HepG2 (cell line): ENCODE results near the gene KIF1C. TPM values are rescaled to one million over a fixed set of nuclear protein-coding genes. Genes with fewer than 3 reads are reported as not detected.

ENCODE experiments used
- ATAC-seq: fragments of 200-7000 bp; cut with Tn5 transposase; 3 replicates; pipeline ENCODE4 v1.9.1; 2020; ENCODE audit warnings: mild to moderate bottlenecking, moderate library complexity
- BruUV-seq: library from RNA; stranded (reverse); fragments of 400-500 nt; replicated peaks from 2 replicates; lab custom pipeline; 2021; lab: Mats Ljungman, UMichigan
- CTCF ChIA-PET: fragments of 300-600 bp; formaldehyde crosslinking; extraction: SDS; loops from one replicate; lab custom pipeline; 2021; ENCODE audit warnings: low total read pairs, inconsistent platforms, low intra/inter-chr PET ratio; lab: Yijun Ruan, JAX
- POLR2A ChIA-PET: fragments of 350-600 bp; sonication (Branson Sonifier 250); formaldehyde crosslinking; loops from one replicate; lab custom pipeline; 2020; ENCODE audit warnings: antibody characterized with exemption, inconsistent platforms; lab: Yijun Ruan, JAX
- DNase-seq: peaks from one replicate; pipeline ENCODE4 v3.0.0-alpha.2; 2015; ENCODE audit warnings: low spot score
- FAIRE-seq: peaks from 3 replicates; lab custom pipeline; 2011; peaks lifted over from hg19 to GRCh38; lab: Jason Lieb, UNC
- H2AFZ ChIP-seq: one replicate; pipeline ENCODE4 v1.6.1; 2011; ENCODE audit warnings: low read length, inconsistent platforms
- H3K27ac ChIP-seq: fragments of 300-600 bp; 3 replicates; pipeline ENCODE4 v1.8.0; 2011; ENCODE audit warnings: mixed run types, mild to moderate bottlenecking, mixed read lengths, low read length, inconsistent platforms; ENCODE audit not compliant: insufficient read depth; ENCODE audit errors: extremely low read length
- H3K27me3 ChIP-seq, 2 experiments: fragments of 200-600 bp in 1 of 2; 2 replicates in 1 of 2; 3 replicates in 1 of 2; pipeline versions ENCODE4 v1.6.0 to v1.8.0; 2011; ENCODE audit warnings: low read length in 2 of 2, mild to moderate bottlenecking in 2 of 2, moderate library complexity in 2 of 2, inconsistent platforms in 1 of 2; ENCODE audit not compliant: insufficient read depth in 2 of 2, control insufficient read depth in 1 of 2
- H3K36me3 ChIP-seq, 2 experiments: fragments of 200-600 bp in 1 of 2; replicated peaks in 1 of 2; 2 replicates in 1 of 2; 3 replicates in 1 of 2; pipeline versions ENCODE4 v1.5.1 to v1.8.0; 2011; ENCODE audit warnings: low read length in 2 of 2, inconsistent platforms in 1 of 2; ENCODE audit not compliant: insufficient read depth in 2 of 2, control insufficient read depth in 1 of 2
- H3K4me1 ChIP-seq: 2 replicates; pipeline ENCODE4 v1.5.1; 2012; ENCODE audit warnings: low read length, inconsistent platforms; ENCODE audit not compliant: insufficient read depth
- H3K4me2 ChIP-seq: 2 replicates; pipeline ENCODE4 v1.6.0; 2011; ENCODE audit warnings: low read depth, low read length, inconsistent platforms
- H3K4me3 ChIP-seq, 3 experiments: fragments of 200-600 bp in 1 of 3; sonication (generic), shearing (Covaris generic) in 1 of 3; replicated peaks in 1 of 3; 2 replicates each; pipeline ENCODE4 v1.5.1; 2011 to 2016; ENCODE audit warnings: low read length in 3 of 3, inconsistent platforms in 2 of 3, low read depth in 2 of 3, mild to moderate bottlenecking in 2 of 3, control low read depth in 1 of 3, mixed read lengths in 1 of 3; ENCODE audit not compliant: insufficient read depth in 1 of 3
- H3K79me2 ChIP-seq: one replicate; pipeline ENCODE4 v1.6.1; 2011; ENCODE audit warnings: low read length, inconsistent platforms; ENCODE audit not compliant: insufficient read depth
- H3K9ac ChIP-seq: 2 replicates; pipeline ENCODE4 v1.6.0; 2011; ENCODE audit warnings: mild to moderate bottlenecking, low read depth, low read length, inconsistent platforms; ENCODE audit not compliant: insufficient read depth
- H3K9me3 ChIP-seq: 2 replicates; pipeline ENCODE4 v1.5.1; 2012; ENCODE audit warnings: mild to moderate bottlenecking, low read length
- H4K20me1 ChIP-seq: 2 replicates; pipeline ENCODE4 v1.6.0; 2011; ENCODE audit warnings: inconsistent platforms, mild to moderate bottlenecking, low read length, moderate library complexity; ENCODE audit not compliant: insufficient read depth
- ADNP ChIP-seq: sonication (generic); formaldehyde crosslinking; IDR thresholded peaks from 2 replicates; pipeline ENCODE4 v1.4.0; 2020; ENCODE audit warnings: missing genetic modification reagents
- ETV5 ChIP-seq: IDR thresholded peaks from 2 replicates; pipeline ENCODE4 v1.6.1; 2018; ENCODE audit warnings: missing biosample characterization, missing genetic modification reagents, inconsistent platforms, borderline replicate concordance
- GLMP ChIP-seq: sonication (generic); formaldehyde crosslinking; IDR thresholded peaks from 2 replicates; pipeline ENCODE4 v1.9.0; 2021; ENCODE audit warnings: missing genetic modification reagents, mild to moderate bottlenecking, borderline replicate concordance
- IKZF5 ChIP-seq: IDR thresholded peaks from 2 replicates; pipeline ENCODE4 v1.6.1; 2018; ENCODE audit warnings: missing genetic modification reagents, mild to moderate bottlenecking, missing compliant biosample characterization
- KLF16 ChIP-seq, 2 experiments: sonication (generic) in 1 of 2; formaldehyde crosslinking in 1 of 2; IDR thresholded peaks; 2 replicates each; pipeline versions ENCODE4 v1.6.1 to v1.8.0; 2016 to 2023; ENCODE audit warnings: missing genetic modification reagents in 2 of 2, missing compliant biosample characterization in 1 of 2
- KLF9 ChIP-seq: IDR thresholded peaks from 2 replicates; pipeline ENCODE4 v1.6.1; 2016; ENCODE audit warnings: low read depth
- MEF2D ChIP-seq: sonication (generic); formaldehyde crosslinking; IDR thresholded peaks from 2 replicates; pipeline ENCODE4 v1.5.1; 2020; ENCODE audit warnings: mild to moderate bottlenecking, missing genetic modification reagents
- MYC ChIP-seq: sonication (generic); formaldehyde crosslinking; IDR thresholded peaks from 2 replicates; pipeline ENCODE4 v1.9.0; 2021; ENCODE audit warnings: missing genetic modification reagents, borderline replicate concordance
- NR2F6 ChIP-seq, 2 experiments: IDR thresholded peaks; 2 replicates each; pipeline ENCODE4 v1.6.1; 2016; ENCODE audit warnings: antibody characterized with exemption in 1 of 2, mild to moderate bottlenecking in 1 of 2
- NR3C1 ChIP-seq: sonication (generic); formaldehyde crosslinking; IDR thresholded peaks from 2 replicates; pipeline ENCODE4 v1.4.0; 2020; ENCODE audit warnings: missing genetic modification reagents
- SCMH1 ChIP-seq: sonication (generic); formaldehyde crosslinking; IDR thresholded peaks from 2 replicates; pipeline ENCODE4 v1.9.0; 2021; ENCODE audit warnings: missing genetic modification reagents, mild to moderate bottlenecking, borderline replicate concordance
- SRF ChIP-seq: IDR thresholded peaks from 2 replicates; pipeline ENCODE4 v1.6.1; 2011; ENCODE audit warnings: mild to moderate bottlenecking, low read depth, low read length, moderate library complexity
- TAF1 ChIP-seq: sonication (generic); formaldehyde crosslinking; IDR thresholded peaks from 2 replicates; pipeline ENCODE4 v1.4.0; 2020; ENCODE audit warnings: missing genetic modification reagents
- TBX3 ChIP-seq: fragments of 450-650 bp; IDR thresholded peaks from 2 replicates; pipeline ENCODE4 v1.6.1; 2017; ENCODE audit warnings: antibody characterized with exemption, mild to moderate bottlenecking, inconsistent platforms, borderline replicate concordance
- THAP11 ChIP-seq: IDR thresholded peaks from 2 replicates; pipeline ENCODE4 v1.6.1; 2016; ENCODE audit warnings: missing biosample characterization, missing genetic modification reagents
- ZGPAT ChIP-seq: IDR thresholded peaks from 2 replicates; pipeline ENCODE4 v1.6.1; 2016; ENCODE audit warnings: mild to moderate bottlenecking
- WGBS: methylation state at CpG from one replicate; pipeline ENCODE4 v1.1.6; 2017; ENCODE audit warnings: low lambda C conversion rate; 5-methylcytosine and 5-hydroxymethylcytosine counted together
- in situ Hi-C: cut with HindIII; loops from 2 replicates; pipeline ENCODE4 v1.10.0; 2017; ENCODE audit warnings: low pct_unique_long_range_greater_than_20kb; ENCODE audit not compliant: extremely low pct_ligation_motif_present
- intact Hi-C: fragments of 100-400 bp; cut with micrococcal nuclease; formaldehyde crosslinking; loops from one replicate; pipeline ENCODE4 v1.10.0; 2022; ENCODE audit not compliant: unreplicated experiment
- polyA plus RNA-seq, 8 experiments: library from polyadenylated mRNA; depleted of rRNA in 3 of 8; stranded (reverse) in 7 of 8; unstranded in 1 of 8; fragments of >200 nt; fragmentation: Illumina TruSeq in 4 of 8; extraction: Trizol in 4 of 8; gene quantifications; 2 replicates each; pipeline versions ENCODE4 v1.2.1 to v1.2.3, GENCODE V29; 2011 to 2016; ENCODE audit warnings: low read depth in 4 of 8, missing spikeins in 1 of 8, mixed read lengths in 1 of 8; ENCODE audit not compliant: insufficient read depth in 1 of 8
- total RNA-seq, 5 experiments: library from RNA; depleted of rRNA; stranded (reverse); fragments of >200 nt; fragmentation: Illumina TruSeq; extraction: Trizol; gene quantifications; 2 replicates each; pipeline ENCODE4 v1.2.3, GENCODE V29; 2016; ENCODE audit warnings: low read depth in 1 of 5

Gene KIF1C
- total and polyA plus RNA-seq, 2 of the 13 experiments (the other 11 are each of a cell fraction or from before 2014, with no cell fraction given) = 70.0 to 104 TPM

GRCh38 chr17:4953451-4953961 is 44.2 kb upstream of the KIF1C start:
- Histone ChIP-seq H3K79me2 (peaks cover 12% of the 10 kb centered on the region), H3K9me3 (no peaks in the 10 kb centered on the region), H3K27ac (no peak overlapping the region), H3K9ac (no peak overlapping the region), H3K36me3 (peaks cover 0 to 10% of the 10 kb centered on the region in 2 experiments; a peak in 2 of 5 replicates), H4K20me1 (no peaks in the 10 kb centered on the region), H3K4me3 (no peak overlapping the region), H2AFZ (no peak overlapping the region), H3K4me1 (peaks cover 39% of the 10 kb centered on the region), H3K4me2 (no peak overlapping the region), H3K27me3 (no peaks in the 10 kb centered on the region)
- BruUV-seq = no TSS peak
- 100% methylated on average over 11 of the region's 14 CpGs for WGBS
- ChIA-PET POLR2A (interaction anchor here (1.0 to 10.0 kb wide), 2 partner anchors 13 to 14 kb away, joined by 6 to 273 read pairs; partner anchors contain the start of genes RNF167, SLC25A11 and SPAG7), CTCF (no interaction called here)
- FAIRE-seq (no peak), ATAC-seq (no peak), DNase-seq (no peak)
- intact Hi-C loops (loop anchor here (5.0 kb wide), 1 partner anchor 46 kb away; no protein-coding TSS in a partner anchor), in situ Hi-C loops (no loop called here)
- TF ChIP-seq TAF1 (CRISPR knock-in tag) (no peak), NR2F6 (IDR thresholded peaks at IDR 0.05) (no peak), NR2F6 (CRISPR knock-in tag; IDR thresholded peaks at IDR 0.05) (no peak), IKZF5 (CRISPR knock-in tag) (no peak), ADNP (CRISPR knock-in tag) (no peak), KLF16 (CRISPR knock-in tag; IDR thresholded peaks at IDR 0.05) (no peak), MYC (CRISPR knock-in tag) (no peak), GLMP (CRISPR knock-in tag) (no peak), MEF2D (no peak), KLF9 (CRISPR knock-in tag) (no peak), TBX3 (no peak), NR3C1 (no peak), ETV5 (CRISPR knock-in tag) (no peak), SCMH1 (CRISPR knock-in tag) (no peak), ZGPAT (CRISPR knock-in tag) (no peak), THAP11 (CRISPR knock-in tag) (no peak), SRF (no peak)
